HPDE6-E6E7 (cell line): ENCODE data around the gene COBL.

Experiments used
- DNase-seq: peaks from one replicate; pipeline ENCODE4 v3.0.0; 2011; ENCODE audit warnings: missing footprints; ENCODE audit errors: extremely low spot score

Gene COBL

DNA sequence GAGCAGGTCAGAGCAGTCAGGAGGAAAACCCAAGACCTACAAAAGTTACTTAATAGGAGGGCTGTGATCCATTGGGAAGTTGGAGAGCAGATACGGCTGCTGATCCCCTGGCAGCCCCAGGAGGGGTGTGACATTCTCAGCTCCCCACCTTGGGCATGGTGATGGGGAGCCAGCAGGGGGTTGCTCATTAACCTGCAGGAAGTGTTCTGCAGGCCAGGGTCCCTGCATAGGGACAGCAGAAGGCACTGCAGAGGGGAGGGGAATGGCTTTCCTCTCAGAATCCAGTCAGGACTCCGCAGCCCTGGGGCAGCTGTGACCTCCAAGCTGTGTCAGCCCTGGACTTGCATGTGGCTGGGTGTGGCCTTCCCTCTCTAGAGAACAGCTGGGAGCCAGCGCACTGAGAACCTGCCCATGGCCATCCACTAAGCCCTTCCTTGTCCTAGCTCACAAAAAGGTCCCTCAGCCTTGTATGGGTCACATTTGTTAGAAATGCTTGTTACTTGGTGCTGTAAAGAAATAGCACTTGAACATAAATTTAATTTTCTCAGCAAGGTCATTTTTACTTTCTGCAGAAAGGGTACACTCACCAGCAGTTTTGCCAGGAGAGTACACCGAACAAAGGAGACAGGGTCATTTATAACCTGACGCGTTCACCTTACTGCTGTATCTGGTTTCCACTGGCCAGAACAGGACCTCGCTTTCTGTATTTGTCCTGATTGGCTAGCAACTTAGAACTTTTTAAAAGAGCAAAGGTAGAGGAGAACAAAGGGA, 169.6 kb downstream of the COBL start:
- DNase-seq, result no peak

- no peak for DNase-seq
Measured at GRCh38 chr7:51144178-51144577, 172.4 kb downstream of the COBL start.

- DNase-seq, result no peak
Measured at GRCh38 chr7:51142741-51143385, 173.7 kb downstream of the COBL start.

DNA sequence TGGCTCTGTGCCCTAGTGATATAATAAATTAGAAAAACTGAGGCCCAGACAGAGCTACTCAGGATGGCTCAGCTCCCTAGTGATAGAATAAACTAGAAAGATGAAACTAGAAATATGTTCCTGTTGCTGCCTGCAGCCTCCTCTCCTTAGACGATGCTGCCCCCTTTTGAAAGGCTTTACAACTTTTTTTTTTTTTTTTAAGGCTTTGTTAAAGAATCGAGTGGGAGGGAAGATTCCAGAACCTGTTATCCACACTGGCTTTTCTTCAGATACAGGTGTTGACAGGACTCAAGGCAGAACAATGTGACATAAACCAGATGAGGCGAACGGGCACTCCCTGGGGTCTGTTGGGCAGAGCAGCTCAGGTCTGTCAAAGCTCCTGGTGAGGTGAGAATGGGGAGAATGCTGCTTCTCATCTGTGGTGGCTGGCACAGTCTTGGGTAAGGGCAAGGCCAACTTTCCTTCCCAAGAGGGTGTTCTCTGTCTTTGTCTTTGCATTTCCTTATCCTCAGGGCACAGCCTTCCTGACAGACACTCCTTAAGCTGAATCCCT, 175.1 kb downstream of the COBL start:
- no peak for DNase-seq

DNA sequence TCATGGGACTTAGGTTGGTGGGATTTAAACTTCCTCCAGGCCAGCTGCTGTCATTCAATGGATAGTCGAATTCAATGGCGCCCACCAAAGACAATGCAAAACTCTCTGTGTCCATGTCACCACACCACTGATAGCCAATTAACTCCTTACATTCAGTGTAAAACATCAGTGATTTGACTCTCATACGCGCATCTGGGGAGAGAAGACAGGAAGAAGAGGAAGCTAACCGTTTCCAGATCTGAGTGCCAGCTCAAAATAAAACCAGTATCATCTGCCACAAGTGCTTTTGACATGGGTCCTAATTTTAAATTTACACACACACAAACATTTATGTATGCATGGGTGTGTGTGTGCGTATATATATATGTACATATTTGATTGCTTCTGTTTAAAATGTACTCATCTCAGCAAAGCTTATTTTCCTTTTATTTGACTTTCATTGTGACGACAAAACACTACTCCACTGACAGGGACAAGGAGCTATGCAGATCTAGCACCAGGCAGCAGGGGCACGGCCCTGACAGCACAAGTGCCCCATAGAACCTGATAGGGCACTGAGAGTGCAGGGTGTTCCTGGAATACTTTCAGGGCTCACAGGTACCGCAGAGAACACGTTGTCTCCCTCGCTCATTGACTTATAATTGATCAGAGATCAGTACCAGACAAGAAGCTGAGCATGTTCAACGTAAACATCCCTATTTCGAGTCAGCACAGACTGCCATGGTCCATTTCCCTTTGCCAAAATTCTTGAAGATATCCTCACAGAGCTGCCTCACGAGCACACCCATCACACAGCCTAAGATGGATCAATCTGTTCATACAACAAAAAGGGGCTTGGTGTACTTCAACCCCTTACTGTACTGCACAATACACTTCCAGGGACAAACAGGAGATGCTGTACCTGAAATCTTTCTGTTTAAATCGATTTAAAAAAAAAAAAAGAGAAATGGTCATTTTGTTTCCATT, 176.1 kb downstream of the COBL start:
- no peak for DNase-seq

DNA sequence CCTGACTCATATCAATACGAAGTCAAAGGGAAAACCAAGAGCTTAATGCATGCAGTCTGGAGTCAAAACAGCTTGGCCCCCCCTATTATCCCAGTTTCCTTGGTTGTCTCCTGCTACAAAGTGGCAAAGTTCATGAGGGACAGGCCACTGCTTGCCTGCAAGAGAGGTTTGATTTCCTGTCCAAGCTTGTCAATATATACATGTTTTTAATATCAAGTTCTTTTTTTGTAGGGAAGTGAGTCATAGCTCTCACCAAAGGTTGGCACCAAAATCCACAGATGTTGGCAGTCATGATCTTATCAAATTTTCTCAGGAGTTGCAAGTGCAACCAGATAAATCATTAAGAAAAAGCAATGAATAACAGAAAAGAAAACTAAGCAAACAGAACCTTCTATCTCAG, 176.8 kb downstream of the COBL start:
- DNase-seq, result peak; percentile 20

GRCh38 chr7:51138123-51139085, 178.2 kb downstream of the COBL start:
- no peak for DNase-seq

GRCh38 chr7:51135576-51135975, 181.0 kb downstream of the COBL start:
- no peak for DNase-seq

DNA sequence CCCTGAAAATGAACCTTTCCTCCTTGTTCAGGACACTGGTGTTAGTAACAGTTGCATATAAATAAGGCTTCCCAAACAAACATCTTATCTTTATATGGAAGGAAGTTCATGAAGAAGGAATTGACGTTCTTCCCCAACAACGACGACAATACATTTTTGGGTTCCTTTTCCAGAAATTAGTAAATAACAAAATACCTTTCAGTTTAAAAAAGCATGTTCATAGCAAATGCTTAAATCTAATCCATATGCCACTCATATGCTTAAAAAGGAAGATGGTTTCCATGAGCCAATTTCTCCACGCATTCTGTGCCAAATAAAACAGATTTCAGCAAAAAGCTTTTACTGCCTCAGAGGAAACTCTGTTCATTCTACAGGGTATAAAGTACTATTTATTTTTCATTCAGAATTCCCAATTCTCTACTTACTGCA, 182.6 kb downstream of the COBL start:
- no peak for DNase-seq

- DNase-seq, result no peak
Measured at GRCh38 chr7:51132661-51133060, 183.9 kb downstream of the COBL start.

DNA sequence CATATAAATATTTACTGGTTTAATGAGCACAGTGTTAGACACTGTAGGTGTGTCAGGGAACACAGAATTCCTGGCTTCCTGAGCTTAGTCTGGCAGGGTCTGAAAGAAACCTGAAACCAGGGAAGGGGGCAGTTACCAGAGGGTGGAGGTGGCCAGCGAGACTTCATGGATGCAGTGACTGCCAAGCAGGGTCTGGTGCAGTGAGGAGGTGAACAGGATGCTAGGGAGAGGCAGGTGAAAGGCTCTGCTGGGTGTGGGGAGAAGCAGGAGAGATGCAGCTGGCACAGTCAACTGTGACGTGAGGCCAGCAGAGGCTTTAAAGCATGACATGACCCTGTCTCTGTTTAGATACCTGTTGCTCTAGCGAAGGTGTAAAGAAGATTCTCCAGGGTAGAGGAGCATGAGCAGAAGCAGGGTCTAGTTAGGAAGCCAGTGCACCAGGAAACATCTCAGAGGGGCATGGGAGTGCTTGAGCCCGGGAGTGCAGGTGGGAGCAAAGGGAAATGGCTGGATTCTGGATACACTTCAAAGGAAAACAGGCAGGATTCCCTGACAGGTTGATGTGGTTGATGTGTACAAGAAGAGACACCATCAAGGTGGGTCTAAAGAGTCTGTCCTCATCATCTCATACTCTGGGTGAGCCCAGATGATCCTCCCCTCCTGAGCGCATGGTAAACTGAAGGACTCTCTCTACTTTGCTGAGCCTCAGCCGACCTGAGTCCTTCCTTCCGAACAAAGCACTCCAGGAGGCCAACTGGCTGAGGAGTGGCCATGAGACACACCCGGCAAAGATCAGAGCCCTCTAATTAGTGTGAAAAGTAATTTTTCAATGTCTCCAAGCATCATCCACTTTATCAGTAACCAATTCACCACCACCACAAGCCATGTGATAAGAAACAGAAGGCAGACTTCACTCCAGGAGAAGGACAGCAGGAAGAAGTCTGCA, 186.8 kb downstream of the COBL start:
- no peak for DNase-seq

GRCh38 chr7:51128545-51129435, 187.8 kb downstream of the COBL start:
- no peak for DNase-seq

DNA sequence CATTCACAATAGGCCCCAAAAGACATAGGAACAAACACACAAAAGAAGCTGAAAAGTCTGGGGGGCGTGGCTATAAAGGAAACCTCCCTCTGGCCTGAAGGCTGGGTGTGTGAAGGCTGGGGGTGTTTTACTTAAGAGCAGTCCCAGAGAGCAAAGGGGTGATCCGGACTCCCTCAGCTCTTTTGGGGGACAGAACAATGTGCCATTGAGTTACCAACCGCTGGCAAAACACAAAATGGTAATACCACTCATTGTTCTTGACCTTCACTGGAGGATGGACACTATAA, 189.0 kb downstream of the COBL start:
- no peak for DNase-seq

DNA sequence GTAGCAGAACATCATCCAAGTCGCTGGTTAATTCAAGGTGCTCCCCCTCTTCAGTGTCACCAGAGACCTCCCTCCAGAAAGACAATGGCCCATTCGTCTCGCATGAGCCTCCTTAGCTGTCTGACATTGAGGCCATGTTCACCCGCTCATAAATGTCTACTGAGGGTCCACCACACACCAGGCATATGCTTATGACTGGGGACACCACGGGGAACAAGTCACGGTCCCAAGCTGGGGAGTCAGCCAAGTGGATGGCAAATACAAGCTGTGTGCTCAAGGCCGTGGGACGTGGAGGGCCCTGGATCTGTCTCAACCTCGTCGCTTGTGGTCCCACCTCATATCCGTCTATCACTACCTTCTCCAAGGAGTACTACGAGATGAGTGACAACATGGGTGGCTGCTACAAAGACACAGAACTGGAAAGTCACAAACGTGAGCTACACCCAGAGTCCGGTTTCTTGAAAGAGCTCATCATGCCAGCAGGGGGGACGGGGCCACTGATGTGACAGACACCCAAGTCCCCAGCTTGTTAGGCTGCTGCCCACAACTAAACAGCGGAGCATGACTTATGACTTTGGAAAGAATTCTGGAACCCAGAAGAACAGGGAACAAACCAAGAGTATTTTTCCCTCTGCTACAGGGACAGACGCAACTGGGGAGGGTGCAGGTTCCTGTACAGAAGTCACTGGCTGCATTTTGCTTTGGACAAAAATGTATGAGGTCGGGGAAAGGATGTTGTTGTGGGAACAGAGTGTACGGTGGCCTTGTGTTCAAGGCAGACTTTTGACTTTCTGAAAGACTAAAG, 189.6 kb downstream of the COBL start:
- no peak for DNase-seq

GRCh38 chr7:51126324-51126723, 190.3 kb downstream of the COBL start:
- DNase-seq, result no peak

- no peak for DNase-seq
Measured at GRCh38 chr7:51124321-51124720, 192.3 kb downstream of the COBL start.

DNA sequence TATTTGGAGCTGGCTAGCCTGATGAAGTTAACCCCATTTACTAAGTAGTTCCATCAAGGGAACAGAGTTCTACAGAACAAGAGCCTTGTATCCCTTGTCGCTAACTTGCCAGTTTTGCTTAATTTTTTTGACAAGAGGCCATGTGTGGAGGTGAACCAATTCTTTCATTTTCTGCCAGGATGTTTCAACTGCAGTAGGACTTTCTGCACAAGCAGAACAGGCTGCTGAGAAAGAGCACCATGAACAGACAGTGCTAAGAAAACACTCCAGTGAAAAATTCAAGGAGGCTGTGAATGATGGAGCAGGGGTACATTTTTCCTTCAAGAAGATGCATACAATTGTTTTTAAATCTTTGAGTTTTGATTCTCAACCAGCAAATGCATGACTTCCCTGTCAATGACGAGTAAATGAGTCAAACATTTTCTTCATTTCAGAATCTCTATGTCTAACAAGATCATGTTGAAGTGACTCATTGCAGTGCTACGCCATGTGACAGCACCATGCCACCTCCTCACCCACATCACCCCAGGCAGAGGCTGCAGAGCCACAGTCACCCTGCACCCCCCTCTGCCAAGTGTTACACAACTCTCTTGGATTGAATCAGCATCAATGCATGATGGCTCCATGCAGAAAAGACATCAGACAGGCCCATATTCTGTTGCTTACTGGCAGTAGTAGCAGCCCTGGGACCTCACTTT, 193.1 kb downstream of the COBL start:
- peak; percentile 88 for DNase-seq
